Bladder microvascular endothelial cell (primary cell): ENCODE results near the gene METAP1D. TPM values are rescaled to one million over a fixed set of nuclear protein-coding genes. Genes with fewer than 3 reads are reported as not detected.

Experiments used
- total RNA-seq: library from RNA; depleted of rRNA; stranded (reverse); fragments of >200 nt; gene quantifications from 2 replicates; pipeline ENCODE4 v1.2.3, GENCODE V29; 2014

METAP1D gene
- 2.3 and 4.2 TPM in 2 replicates for total RNA-seq

DNA sequence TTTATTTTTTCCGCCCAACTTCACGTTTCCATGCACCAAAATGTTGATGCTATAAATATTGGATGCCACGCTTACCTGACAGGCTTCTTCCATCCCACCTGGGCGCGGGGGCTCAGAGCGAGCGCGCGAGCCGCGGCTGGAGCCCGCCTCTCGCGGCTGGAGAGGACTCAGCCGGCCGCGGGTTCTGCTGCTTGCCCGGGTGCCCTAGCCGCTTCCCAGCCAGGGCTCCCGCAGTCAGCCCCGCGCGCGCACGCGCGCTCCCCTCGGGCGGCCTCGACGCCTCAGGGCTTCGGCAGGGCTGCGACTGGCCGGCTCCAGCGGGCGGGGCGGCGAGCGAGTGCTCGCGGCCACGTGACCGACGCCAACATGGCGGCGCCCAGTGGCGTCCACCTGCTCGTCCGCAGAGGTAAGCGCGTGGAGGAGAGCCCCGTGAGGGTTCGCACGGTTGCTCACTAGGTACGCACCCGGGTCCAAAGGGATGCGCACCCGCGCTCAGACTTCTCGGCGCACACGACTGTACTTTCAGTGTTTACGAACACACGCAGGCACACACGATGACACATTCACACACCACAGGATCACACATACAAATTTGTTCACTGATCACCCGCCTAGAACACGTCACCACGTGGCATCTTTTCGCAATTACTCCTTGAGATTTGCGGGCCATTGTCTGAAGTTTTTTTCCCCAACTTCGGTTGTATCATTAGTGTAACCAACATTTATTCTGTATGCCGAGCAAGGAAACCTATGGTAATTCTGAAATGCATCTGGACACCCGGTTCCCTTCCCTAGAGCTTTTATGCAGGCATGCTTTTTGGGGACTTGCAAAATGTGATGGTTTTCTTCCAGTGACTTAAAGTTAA, at the start of gene METAP1D:
TSS of gene METAP1D (plus strand) at position 350 of the 866 bp plus-strand sequence. CDS start at position 367, 17 bp downstream.

DNA sequence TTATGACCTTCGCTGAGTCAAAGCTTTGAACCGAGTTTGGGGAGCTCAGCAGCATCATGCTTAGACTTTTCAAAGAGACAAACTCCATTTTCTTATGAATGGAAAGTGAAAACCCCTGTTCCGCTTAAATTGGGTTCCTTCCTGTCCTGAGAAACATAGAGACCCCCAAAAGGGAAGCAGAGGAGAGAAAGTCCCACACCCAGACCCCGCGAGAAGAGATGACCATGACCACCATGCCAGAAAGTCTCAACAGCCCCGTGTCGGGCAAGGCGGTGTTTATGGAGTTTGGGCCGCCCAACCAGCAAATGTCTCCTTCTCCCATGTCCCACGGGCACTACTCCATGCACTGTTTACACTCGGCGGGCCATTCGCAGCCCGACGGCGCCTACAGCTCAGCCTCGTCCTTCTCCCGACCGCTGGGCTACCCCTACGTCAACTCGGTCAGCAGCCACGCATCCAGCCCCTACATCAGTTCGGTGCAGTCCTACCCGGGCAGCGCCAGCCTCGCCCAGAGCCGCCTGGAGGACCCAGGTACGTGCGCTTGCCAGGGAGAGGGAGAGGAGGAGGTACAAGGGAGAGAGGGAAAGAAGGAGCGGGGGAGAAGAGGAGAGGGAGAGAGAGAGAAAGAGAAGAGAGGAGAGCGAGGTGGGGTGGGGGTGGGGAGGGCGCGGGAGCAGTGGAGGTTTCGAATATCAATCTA, 85.9 kb downstream of the METAP1D start, which contains the start of gene DLX1:
TSS of gene DLX1 (plus strand) at position 48 of the 700 bp plus-strand sequence. CDS start at position 219, 171 bp downstream.

DNA sequence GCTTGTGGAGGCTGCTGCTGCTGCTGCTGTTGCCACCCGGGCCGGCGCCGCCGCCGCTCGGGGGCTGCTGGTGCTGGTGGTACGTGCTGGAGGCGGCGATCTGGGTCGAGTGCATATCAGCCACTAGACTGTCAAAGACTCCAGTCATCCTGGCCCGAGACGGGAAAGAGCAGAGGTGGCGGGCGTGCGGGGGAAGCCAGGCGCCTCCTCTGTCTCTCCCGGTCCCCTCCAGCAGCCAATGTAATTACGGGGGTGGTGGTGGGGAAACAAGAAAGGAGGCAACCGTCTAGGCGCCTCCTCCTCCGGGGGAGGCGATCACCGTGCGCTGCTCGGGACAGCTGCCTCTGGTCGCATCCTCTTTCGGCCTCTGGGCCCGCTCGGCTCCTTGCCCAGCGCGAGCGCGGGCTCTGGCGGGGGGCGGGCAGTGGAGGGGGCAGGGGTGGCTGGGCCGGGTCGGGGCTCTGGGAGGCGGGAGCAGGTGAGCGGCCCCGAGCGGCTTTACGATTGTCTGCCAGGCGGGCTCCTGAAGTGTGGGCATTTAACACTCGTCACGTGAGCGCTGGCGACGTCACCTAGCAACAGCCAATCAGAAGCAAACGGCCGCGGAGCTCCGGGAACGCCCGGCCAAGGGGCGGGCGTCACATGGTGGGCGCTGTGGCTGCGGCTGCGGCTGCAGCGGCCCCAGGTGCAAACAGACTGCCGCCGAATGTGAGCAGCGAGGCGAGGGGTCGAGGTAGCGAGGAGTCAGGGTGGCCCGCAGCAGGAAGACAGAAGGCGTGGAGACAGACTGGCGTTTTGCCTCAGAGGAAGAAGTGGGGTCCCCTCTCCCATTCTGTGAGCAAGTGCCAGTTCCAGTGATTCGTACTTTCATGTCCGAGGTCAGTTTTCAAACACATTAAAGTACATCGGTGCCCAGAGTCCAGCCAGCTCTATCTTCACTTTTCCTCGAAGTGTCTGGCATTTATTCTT, 102.9 kb downstream of the METAP1D start, which contains the start of gene DLX2:
TSS of gene DLX2 (minus strand) at position 510 of the 969 bp plus-strand sequence. CDS start at position 148, 362 bp downstream.

Other genes with a start within 250 kb of the METAP1D start
- gene SLC25A12, start 105.7 kb upstream of the METAP1D start, total RNA-seq = 8.9 and 14.4 TPM in 2 replicates
- gene HAT1, start 77.5 kb upstream of the METAP1D start, total RNA-seq = 29.0 and 40.8 TPM in 2 replicates
- gene DLX1, start 85.6 kb downstream of the METAP1D start, total RNA-seq = not detected in 2 replicates
- gene DLX2, start 102.9 kb downstream of the METAP1D start, total RNA-seq = 0.06 TPM in 1 of 2 replicates, not detected in the other